Right forelimb (tissue), 1 donor: Measurements from ENCODE around the gene USP5.
"Not testable (repeated sequence)": the region's sequence is repeated elsewhere in the genome, so short reads cannot be mapped to it uniquely, and the experiment has no call there.

Source experiments
- DNase-seq: peaks from one replicate; pipeline ENCODE4 v3.0.0-alpha.2; 2018

USP5 gene

DNA sequence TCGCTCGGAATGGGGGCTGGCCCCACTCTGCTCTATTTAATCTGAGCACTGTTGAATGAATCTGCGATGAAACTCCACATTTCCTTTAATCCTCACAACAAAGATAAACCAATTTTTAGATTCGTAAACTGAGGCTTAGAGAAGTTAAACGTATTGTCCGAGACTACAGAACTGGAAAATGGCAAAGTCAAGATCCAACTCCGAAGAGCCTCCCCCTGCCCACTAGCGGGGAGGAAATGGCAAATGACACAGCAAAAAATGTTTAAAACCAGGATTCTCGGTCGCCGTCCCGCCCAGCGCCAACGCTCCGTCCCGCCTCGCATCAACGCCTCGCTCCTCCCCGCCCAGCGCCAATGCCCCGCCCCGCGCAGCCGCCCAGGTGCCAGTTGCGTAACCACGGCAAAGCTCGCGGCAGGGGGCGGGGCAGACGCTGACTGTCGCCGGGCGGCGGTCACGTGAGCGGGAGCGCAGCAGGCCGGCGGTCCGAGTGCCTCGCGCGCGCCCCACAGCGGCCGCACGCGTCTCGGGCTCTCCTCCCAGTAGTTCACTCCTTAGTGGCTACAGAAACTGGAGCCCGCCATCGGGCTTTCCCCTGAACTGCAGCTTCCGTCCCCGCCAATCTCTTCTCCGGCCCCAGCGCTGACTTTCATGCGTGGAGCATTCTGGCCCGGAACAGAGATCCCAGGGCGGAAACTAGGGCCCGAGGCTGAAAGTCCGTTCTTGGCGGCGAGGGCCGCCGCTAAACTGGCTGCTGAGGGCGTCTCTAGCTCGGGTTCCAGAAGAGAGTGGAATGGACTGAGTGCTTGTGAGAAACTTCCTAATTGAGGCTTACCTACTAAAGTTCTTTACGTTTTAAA is 39.1 kb downstream of the USP5 start:
- peak; percentile 99 for DNase-seq

- DNase-seq = no peak
Observed at GRCh38 chr12:6891646-6892001, 39.7 kb downstream of the USP5 start.

DNA sequence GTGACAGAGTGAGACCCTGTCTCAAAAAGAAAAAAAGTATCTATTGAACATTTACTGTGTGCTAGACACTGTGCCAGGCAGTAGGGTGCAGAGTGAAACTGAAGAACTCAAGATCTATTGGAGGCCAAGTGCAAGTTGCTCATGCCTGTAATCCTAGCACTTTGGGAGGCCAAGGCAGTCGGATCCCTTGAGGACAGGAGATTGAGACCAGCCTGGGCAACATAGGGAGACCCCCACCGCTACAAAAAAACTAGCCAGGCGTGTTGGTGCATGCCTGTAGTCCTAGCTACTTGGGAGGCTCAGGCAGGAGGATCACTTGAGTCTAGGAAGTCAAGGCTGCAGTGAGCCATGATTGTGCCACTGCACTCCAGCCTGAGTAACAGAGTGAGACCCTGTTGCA is 40.7 kb downstream of the USP5 start:
- DNase-seq = not testable (repeated sequence)

DNA sequence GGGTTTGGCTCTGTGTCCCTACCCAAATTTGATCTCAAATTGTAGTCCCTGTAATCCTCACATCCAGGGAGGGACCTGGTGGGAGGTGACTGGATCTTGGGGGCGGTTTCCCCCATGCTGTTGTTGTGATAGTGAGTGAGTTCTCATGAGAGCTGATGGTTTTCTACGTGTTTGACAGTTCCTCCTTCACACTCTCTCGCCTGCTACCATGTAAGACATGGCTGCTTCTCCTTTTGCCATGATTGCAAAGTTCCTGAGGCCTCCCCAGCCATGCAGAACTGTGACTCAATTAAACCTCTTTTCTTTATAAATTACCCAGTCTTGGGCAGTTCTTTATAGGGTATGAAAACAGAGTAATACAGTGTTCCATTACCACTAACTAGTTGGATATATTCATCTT is 42.4 kb downstream of the USP5 start:
- no peak for DNase-seq

- no peak for DNase-seq
Observed at GRCh38 chr12:6896846-6897435, 45.0 kb downstream of the USP5 start.

DNA sequence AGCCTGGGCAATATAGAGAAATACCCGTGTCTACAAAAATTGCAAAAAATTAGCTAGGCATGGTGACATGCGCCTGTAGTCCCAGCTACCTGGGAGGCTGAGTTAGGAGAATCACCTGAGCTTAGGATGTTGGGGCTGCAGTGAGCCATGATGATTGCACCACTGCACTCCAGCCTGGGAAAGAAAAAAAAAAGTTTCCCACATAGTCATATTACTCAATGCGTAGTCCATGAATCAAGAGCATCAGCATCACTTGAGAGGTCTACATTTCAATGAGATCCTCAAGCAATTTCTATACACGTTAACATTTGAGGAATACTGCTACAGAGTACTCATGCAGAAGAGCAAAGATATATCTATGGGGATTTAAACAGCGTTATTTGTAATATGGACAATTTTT is 47.5 kb downstream of the USP5 start:
- DNase-seq = no peak

- no peak for DNase-seq
Observed at GRCh38 chr12:6899837-6900519, 48.0 kb downstream of the USP5 start.

DNA sequence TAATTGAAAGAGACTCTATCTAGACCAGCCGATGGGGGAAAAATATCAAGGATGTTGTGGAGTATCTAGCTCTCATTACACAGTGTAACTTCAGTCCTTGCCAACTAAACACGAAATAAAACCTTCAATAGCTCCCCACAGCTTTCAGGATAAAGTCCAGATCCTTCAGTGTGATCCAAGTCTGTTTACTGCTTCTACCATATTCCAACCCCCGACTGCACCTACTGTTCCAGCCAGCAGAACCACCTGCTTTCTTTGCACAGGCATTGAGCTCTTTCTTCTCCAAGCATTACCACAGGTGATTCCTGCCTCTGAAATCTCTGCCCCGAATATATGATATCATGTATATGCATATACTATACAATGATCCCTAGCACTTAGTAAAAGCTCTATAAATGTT is 50.5 kb downstream of the USP5 start:
- no peak for DNase-seq

DNA sequence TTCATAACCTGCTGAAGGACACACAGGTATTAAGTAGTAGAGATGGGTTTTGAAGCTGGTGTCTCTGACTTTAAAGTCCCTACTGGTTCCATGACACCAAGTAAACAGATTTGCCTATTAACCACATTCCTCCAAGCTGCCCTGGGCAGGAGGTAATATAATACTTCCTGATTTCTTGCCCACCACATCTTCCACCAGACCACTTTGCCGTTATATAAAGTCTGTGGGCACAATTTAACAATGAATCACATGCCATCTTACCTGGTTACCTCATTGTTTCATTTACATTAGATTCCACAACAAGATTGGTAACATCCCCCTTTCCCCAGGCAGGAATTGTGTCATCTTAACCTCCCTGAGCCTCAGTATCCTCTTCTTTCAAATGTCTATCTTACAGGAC is 51.8 kb downstream of the USP5 start:
- DNase-seq = no peak

- DNase-seq = peak; percentile 98
Observed at GRCh38 chr12:6904280-6905276, 52.6 kb downstream of the USP5 start, which contains the start of gene LRRC23. Gene LRRC23, plus strand, starts transcription at chr12:6904822. Its CDS starts 812 bp downstream, at chr12:6905634.

DNA sequence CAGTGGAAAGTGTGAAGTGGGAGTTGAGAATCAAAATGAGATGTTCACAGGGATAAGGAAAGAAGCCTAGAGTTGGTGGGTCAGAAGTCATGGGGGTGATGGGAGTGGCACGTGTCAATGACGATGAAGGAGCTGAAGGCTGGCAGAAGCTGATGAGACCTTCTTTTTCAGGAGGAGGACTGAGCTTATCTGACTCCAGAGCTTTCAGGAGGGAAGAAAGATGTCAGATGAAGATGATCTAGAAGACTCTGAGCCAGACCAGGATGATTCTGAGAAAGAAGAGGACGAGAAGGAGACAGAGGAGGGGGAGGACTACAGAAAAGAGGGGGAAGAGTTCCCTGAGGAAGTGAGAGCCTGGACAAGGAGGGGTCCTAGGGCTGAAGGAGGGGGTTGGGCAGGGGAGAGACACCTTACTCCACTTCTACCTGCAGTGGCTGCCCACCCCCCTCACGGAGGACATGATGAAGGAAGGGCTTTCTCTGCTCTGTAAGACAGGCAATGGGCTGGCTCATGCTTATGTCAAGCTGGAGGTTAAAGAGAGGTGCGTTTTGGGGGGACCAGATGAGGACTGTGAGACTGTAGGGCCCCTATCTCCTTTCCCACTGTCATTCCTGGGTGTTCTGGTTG is 53.6 kb downstream of the USP5 start:
- DNase-seq = no peak

DNA sequence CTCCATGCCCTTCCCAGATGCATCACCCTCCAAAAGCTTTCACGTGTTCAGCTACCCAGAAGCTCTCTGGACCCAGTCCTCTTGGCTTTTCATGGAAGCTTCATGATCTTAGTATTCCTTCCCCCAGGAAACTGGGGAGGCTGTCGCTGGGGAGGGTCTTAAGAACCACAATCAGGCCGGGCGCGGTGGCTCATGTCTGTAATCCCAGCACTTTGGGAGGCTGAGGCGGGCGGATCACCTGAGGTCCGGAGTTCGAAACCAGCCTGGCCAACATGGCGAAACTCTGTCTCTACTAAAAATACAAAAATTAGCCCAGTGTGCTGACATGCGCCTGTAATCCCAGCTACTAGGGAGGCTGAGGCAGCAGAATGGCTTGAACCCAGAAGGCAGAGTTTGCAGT is 56.2 kb downstream of the USP5 start:
- DNase-seq = not testable (repeated sequence)

DNA sequence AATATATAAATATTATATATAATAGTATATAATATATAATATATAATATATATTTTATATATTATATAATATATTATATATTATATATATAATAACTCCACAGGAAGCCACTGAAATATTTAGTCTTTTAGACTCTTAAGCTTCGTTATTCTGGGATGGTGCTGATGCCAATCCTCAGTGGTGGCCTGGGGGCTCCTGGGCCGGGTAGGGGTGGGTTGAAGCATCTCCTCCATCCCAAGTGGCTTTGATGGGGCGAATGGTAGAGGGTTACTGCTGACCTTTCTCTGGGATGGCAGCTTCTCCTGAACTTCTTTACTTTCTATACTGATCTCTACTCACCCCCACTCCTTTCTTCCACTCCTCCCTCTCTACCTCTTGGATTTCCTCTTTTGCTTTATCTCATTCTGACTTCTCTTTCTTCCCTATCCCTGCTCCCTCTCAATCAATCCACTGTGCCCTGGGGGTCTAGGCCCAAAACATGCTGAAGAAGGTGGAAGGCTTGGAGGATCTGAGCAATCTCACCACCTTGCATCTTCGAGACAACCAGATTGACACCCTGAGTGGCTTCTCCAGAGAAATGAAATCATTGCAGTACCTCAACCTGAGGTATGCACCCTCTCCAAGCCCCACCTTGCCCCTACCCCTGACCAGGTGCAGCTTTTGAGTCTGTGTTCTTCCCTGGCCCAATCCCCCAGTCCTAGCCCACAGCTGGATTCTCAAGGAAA is 57.6 kb downstream of the USP5 start:
- no peak for DNase-seq

DNA sequence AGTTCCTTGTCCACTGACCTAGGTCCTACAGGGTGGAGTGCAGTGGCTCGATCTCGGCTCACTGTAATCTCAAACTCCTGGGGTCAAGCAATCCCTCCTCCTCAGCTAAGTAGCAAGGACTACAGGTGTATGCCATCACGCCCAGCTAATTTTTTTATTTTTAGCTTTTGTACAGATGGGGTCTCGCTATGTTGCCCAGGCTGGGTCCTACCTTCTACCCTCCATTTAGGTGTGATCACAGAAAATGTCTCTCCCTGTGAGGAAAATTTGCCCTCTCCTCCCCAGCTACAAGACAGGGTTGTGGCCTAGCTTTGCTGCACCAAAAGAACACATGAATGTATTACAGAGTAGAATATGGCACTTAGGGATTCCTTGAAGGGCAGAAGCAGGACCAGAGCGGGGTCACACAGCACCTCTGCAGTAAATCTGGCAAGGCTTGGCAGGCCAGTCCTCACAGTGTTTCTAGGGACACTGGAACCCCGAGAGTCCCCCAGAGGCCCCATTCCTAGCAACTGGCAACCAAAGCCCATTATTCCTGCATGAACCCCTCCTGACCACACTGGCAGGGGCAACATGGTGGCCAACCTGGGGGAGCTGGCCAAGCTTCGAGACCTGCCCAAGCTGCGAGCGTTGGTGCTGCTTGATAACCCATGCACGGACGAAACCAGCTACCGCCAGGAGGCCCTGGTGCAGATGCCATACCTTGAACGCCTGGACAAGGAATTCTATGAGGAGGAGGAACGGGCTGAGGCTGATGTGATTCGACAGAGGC is 60.4 kb downstream of the USP5 start:
- DNase-seq = no peak

DNA sequence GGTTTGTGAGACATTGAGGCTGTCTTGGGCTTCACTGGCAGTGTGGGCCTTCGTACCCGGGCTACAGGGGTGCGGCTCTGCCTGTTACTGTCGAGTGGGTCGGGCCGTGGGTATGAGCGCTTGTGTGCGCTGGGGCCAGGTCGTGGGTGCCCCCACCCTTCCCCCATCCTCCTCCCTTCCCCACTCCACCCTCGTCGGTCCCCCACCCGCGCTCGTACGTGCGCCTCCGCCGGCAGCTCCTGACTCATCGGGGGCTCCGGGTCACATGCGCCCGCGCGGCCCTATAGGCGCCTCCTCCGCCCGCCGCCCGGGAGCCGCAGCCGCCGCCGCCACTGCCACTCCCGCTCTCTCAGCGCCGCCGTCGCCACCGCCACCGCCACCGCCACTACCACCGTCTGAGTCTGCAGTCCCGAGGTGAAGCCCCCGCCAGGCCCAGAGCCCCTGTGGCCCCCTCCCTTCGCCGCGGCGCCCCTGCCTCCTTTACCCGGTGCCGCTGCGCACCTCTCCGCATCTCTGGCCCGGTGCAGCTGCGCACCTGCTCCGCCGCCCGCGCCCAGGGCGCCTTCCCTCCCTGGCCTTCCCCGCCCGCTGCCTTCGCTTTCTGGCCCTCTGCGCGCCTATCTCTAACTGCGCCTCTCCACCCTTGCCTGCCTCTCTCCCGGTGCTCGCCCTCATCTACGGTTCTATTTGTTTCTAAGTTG is 62.4 kb downstream of the USP5 start, which contains the start of gene ENO2:
Gene ENO2, plus strand, starts transcription at position 335 of the 701 bp plus-strand sequence. CDS start 1,253 bp downstream, outside the sequence.
- DNase-seq = peak; percentile 81

- no peak for DNase-seq
Observed at GRCh38 chr12:6914947-6915788, 63.2 kb downstream of the USP5 start.

DNA sequence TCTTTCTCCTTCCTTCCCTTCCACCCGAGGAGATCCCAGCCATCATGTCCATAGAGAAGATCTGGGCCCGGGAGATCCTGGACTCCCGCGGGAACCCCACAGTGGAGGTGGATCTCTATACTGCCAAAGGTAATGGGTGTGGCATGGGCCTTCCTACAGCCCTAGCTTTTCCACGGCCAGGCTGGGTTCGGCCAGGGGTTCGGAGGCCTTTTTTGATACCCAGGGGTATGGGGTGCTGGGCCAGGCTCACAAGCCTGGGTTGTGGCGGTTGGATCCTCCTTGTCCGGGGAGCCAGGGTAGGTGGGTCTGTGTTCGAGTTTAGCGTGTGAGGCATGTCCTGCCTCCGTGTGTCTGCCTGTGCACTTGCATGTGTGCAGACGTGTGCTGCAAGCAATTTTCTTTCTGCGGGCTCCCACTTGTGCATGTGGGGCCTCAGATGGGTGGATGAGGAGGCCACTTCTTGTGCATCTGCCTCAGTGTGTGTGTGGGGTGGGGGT is 63.9 kb downstream of the USP5 start:
- no peak for DNase-seq
